GM03348 (cell line): ENCODE measurements around the gene DENND2C.

Experiments
- DNase-seq: peaks from one replicate; pipeline ENCODE4 v3.0.0; 2012; ENCODE audit warnings: low spot score

Gene DENND2C

DNA sequence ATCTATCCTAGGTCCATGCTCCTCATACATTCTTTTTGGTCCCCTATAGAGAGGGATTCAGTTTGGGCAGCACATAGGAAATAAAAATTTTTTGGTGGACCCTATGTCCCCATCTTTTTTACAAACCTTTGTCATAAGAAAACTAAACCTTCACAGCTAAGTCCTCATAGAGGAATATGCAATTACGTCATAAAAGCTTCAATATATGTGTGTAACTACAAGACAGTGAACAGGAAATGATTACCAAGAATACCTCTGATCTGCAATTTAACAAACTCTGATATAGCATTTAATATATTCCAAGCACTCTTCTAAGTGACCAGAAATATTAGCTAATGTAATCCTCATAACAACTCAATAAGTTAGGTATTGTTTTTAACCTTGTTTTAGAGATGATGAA, 6.3 kb upstream of the DENND2C start:
- DNase-seq, result no peak

DNA sequence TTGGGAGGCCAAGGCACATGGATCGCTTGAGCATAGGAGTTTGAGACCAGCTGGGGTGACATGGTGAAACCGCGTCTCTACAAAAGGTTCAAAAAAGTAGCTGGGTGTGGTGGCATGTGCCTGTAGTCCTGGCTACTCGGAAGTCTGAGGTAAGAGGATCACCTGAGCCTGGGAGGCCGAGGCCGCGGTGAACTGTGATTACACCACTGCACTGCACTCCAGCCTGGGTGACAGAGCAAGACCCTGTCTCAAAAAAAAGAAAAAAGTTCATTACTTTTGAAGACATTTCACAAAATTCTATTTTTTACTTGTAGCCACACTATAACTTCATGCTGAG, 2.1 kb upstream of the DENND2C start:
- no peak for DNase-seq

DNA sequence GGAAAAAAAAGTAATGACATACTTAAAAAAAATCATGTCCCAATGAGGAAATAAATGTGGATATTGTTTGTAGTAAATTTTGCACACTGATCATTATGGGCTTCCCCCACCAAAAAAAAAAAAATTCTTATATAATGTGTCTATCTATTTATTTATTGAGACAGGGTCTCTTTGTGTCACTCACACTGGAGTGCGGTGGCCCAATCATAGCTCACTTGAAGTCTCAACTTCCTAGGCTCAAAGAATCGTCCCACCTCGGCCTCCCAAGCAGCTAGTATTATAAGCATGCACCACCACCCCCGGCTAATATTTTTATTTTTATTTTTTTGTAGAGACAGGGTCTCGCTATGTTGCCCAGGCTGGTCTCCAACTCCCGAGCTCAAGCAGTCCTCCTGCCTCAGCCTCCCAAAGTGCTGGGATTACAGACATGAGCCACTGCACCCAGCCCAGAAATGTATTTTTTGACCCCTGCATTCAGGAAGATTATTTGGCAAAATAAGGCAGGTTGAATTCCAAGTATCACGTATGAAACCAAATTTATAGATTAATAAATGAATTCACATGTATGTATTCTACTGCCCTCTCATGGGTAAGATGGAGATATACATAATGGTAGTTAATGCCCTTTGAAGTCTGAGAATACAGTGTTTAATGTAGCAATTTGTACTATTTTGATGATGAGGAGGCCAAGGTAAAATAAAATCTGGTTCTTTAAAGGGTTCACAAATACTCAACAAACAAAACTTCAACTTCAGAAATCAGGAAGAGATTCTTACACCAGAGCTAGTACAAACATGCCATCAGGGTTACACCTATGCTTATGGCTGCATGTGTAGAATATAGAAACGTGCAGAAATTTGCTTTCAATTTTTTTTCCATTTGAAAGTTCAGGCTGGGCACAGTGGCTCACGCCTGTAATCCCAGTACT, 1.4 kb upstream of the DENND2C start:
- DNase-seq, result peak; percentile 36

DNA sequence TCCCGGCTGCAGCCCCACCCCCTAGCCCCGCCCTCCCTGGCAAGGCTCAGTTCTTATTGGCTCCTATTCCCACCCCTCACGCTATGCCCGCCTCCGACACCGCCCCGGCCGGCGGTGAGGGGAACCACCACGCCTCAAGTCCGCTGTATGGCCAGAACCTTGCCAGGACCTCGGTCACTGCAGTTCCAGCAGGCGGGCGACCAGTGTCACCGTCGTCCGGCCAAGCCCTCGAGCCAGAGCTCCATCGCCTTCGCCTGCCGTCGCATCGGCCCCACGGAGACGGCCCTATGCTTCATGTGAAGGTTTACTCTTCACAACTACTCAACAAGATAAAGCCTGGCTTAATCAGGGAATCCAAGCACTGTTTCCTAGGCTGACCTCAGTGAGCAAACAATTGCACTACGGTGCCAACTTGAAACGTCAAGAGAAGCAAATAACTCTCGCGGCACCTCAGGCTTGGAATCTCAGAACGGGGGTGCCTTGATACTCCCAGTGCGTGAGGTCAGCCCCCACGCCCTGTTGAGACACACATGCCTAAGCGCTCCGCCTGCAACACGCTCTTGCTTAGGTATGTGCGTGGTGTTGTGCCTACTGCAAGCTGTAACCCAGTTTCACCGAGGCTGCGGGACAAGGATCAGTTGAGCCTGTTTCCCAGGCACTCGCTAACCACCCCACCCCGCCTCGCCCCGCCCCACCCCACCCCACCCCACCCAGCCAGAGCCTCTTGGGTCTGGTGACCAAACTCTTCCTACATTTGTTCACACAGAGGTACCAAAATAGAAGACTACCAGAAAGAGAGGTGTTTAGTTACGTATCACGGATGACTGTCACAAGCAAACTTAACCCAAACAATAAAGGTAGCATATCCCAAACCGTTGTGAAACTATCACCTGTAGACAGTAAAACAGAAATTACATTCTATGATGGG, 498 bp upstream of the DENND2C start:
- peak; percentile 99 for DNase-seq

DNA sequence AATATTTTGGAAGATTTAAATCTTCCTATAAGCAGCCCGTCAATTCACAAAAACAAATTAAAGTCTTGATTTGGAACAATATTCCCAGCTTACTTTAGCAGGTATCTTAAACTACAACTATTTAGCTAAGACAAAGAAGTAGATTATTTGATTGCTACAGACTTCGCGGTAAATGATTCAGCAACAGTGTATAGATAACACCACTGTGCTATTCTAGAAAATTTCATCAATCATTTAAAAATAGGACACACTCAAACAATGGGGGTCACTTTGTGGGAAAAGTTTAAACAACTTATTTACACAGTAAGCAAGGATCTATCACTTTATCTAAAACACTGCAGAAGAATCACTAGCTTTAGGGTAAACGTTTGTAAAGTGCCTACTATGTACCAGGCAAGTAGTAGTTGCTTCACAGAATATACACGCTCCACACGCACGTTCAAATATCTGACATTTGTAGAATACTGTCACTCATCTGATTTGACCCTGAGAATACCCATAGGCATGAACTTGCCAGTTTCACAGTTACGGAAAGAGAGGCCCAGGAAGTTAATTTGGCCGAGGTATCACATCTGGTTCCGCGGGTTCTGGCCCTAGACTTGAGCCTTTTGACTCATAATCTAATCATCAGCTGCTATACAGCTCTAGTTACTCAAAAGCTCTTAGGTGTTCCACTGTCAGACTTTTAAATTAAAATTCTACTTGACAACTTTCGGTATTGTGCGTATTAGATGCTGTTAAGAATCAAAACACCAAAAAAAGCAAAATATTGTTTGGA, 876 bp downstream of the DENND2C start:
- peak; percentile 43 for DNase-seq

DNA sequence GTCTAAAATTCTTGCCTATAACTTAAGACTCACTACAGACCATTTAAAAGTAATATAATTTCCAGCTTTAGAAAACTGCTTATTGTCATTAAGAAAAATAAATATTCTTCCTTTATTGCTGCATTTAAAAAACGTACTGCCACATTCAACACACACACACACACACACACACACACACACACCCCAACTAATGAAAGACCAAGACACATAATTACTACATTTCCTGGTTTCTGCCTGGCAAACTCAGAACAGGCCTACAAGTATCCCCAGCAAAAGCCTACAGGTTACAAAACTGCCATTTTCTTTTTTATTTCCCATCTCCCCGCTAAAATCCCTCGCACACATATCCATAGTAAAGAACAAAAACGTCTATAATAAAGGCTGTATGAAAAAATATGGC, 1.5 kb downstream of the DENND2C start:
- DNase-seq, result no peak

DNA sequence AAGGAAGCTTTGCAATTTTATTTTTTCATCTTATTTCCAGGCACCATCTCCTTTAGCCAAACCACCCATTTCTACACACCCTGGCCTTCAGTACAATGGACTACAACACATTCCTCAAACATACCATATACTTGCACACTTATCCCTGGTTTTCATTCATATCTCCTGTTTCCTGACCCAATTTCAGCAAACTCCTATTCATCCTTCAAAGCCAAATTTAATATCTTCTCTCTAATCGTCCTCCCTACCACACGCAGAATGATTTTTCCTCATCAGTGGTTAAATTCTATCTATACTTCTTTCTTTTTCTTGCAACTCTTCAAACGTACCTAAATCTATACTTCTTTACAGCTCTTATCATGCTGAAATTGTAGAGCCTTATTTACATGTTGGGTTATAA, 2.9 kb downstream of the DENND2C start:
- DNase-seq, result no peak

DNA sequence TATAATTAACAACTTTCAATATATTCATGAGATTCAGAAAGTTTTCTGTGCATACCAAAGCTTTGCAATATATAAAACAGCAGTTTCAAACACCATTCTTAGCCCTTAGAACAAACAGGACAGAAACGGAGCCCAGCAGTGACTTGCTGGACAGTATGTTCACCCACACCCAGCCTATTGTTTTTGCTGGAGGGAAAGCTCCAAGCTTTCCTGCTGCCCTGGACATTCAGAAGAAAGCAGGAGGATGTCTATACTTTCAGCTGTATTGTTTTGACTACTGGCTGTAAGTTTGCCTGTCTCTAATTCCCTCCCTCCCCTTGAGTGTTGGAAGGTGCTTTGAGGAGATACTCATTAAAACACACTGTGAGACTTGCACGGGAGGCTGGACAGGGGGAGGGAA, 9.6 kb downstream of the DENND2C start:
- DNase-seq, result no peak

DNA sequence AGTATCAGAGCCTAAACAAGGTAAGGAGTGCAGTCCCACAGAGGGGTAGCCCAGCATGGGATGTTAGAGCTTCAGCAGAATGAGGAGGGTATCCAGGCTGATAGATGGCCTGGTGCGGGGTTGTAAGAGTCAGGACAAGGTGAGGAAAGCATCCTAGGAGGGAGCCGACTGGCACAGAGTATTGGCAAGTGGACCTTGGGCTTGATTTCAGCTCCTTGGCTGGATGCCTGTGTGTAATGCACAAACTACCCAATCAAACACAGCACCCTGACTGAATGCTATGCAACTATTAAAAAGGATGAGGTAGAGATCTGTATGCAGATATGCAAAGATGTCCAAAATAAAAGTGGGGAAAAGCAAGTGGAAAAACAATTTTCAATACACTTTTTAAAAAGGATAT, 18.0 kb downstream of the DENND2C start:
- DNase-seq, result no peak

DNA sequence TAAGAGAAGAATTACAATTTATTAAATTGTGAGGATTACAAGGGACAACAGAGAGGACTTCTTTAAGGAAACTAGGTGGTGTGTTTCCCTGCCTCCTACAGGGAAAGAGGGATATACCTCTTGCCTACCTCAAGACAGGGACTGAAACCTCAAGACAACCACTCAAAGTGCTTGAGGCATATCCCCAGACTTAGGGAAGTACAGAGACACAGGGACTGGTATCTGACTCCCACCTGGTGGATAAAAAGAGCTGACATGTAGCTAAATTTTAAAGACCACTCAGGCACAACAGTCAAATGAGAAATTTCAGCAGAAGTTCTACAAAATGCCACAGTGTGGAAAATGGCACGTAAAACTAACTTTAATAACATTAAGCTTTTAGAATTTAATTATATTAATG, 21.3 kb downstream of the DENND2C start:
- no peak for DNase-seq

DNA sequence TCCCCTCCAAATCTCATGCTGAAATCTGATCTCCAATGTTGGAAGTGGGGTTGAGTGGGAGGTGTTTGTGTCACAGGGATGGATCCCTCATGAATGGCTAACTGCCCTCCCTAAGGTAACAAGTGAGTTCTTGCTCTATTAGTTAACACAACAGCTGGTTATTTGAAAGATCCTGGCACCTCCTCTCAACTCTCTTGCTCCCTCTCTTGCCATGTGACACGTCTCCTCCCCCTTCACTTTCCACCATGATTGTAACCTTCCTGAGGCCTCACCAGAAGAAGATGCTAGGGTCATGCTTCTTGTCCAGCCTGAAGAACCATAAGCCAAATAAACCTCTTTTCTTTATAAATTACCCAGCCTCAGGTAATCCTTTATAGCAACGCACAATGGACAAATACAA, 28.5 kb downstream of the DENND2C start:
- no peak for DNase-seq

DNA sequence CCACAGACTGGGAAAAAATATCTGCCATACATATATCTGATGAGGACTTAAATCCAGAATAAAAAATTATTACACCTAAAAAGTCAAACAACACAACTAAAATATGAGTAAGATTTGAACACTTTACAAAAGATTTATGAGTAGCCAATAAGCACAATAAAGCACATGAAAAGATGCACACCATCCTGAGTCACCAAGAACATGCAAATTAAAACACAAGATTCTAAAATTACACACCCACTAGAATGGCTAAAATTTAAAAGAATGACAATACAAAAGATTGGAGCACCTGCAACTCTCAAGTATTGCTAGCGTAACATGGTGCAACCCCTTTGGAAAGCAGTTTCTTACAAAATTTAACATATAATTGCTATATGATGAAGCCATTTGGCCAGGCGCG, 30.9 kb downstream of the DENND2C start:
- DNase-seq, result no peak

DNA sequence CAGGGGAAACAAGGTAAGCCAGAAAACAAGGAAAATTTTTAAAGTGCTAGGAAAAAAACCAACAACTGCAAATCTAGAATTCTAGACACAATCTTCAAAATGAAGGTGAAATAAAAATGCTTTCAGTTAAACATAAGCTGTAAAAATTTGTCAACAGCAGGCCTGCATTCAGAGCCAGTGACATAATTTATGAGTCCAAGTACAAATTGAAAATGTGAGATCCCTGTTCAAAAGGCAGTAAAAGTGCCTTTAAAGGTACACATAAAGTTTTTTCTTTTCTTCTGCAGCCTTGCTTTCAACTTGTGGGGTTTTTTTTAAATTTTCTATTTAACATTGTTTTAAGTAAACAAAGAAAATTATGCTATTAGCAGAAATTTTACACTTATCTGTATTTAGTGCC, 37.4 kb downstream of the DENND2C start:
- no peak for DNase-seq

DNA sequence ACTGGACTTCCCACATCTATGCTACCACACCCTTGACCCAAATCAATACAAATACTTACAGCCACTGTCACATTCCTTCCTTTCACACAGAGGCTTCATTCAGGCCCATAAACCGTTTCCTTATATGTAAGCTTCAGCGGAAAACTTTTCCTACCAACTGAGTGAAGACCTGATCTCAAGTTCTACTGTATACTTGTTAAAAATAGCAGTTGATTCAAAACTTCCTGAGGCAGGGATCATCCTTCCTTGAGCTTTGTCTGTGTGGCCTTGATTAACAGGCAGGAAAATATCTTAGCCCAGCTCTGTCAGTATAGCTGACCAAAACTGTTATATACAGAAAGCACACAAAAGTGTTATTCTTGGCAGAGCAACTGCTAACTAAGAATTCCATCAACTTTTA, 42.7 kb downstream of the DENND2C start:
- DNase-seq, result no peak

DNA sequence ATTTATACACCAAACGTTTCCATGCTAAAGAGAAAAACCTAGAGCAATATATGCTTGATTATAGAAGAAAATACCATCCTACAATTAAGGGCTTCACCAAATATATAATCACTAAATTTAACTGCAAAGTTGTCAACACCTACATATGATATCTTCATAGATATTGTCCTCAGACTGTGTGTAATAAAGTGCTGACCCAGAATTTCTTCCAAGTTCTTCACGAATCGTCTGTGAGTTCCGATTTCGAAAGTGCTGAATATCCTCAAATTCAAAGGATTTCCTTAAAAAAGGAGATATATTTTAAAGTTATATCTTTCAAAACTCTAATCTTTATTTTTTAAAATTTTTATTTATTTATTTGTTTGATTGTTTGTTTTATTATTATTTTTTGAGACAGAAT, 46.5 kb downstream of the DENND2C start:
- DNase-seq, result no peak

DNA sequence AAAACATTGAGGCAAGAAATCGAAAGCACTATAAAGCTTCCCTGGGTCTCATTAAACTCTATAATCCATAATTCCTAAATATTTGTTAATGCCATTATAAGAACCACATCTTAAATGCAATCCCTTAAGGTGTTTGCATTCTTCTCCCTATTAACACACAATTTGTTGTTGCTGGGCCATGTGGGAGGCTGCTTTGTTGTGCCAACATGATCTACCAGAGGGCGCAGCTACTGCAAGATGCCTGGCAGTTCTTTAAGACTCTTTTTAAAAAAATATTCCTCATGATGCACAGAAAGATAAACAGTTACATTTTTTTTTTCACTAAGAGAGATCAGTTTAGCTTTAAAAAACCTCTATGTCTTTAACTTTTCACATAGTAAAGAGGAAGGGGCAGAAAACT, 49.4 kb downstream of the DENND2C start:
- DNase-seq, result no peak

DNA sequence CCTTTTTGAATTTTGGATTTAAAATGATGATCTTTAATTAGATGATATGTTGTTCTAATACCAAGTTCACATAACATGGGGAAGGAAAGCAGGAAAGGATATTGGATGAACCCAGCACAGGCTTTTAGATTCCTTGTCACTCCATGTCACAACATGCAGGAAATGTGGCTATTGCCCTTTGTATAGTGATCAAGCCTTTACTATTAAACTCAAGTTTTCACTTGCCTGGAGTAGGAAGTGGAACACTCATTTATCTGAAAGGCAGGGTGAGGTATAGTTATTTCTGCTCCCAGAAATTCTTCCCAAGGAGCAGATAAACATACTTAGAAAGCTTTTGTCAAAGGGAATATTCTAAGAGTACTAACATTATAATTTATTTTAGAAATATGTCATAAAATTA, 51.2 kb downstream of the DENND2C start:
- DNase-seq, result no peak

DNA sequence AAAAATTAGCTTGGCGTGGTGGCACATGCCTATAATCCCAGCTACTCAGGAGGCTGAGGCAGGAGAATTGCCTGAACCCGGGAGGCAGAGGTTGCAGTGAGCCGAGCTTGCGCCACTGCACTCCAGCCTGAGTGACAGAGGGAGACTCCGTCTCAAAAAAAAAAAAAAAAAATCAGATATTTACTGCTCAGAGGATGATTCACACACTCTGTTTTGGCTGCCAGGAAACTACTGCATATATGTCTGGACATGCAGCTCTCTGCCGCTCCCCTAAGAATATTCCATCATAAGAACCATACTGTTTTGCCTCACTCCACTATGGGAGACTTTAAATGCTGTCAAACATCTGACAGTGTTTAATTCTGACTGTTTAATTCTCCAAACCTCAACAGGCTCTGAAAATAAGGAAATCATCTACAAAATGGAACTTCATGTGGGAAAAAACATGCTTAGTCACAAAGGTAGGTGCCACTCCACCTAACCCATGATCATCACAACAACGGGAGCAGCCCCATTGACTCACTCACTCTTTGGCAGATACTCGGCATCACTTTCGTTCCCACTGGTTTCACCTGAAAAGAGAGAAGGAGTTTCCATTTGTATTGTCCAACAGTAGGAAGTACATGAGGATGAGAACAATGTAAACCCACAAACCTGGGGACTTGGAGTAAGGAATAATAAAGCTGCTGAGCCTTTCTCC, 59.2 kb downstream of the DENND2C start:
- no peak for DNase-seq

DNA sequence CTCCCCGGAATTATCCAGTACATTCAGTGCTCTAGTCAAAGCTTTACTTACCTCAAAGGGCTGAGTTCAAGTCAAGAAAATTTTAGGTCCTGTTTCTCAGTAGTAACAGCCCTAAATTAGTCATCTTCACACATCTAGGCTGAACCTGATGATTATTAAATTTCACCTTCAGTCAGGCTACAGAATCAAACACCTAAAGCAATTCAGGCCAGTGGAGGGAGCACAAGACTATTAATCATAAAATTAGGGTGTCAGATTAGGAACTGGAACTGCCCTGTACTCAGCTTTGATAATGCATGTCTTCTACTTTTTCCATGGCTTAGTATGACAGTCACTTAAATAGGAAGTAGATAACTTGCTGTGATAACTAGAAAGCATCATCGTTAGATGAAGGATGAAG, 60.0 kb downstream of the DENND2C start:
- DNase-seq, result no peak

DNA sequence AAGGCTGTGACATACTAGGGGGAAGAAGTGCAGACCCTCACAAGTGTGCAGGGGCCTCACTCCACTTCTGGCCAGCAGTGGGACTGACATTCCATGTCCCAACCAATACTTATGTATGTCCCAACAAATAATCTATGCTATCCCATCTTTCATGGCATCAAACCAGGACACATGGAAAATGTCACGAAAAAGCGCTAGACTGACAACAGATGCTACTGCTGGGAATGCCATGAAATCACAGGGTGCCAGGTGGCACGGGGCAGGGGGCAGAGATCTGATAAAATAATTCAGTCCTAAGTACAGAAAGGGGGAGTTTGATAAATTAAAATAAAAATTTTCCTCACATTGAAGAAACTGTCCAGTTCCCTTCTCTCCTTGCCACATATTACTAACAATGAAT, 60.8 kb downstream of the DENND2C start:
- DNase-seq, result no peak

DNA sequence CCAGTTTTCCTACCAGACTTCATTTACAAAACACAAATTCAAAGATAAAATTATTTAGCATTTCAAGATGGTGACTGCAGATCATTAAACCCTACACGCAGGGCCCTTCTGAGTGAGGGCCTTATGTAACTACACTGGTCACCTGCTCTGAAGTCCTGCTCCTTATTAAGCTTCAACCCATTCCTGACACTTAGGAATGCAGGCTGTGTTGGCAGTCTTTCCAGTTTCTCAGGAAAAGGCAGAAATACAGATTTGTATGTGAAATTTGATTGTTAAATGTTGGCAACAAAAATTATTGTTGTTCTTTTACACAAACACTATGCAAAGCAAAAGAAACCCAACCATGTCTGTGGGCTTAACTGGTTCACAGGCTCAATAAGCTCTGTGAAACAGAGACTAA, 62.6 kb downstream of the DENND2C start:
- no peak for DNase-seq

DNA sequence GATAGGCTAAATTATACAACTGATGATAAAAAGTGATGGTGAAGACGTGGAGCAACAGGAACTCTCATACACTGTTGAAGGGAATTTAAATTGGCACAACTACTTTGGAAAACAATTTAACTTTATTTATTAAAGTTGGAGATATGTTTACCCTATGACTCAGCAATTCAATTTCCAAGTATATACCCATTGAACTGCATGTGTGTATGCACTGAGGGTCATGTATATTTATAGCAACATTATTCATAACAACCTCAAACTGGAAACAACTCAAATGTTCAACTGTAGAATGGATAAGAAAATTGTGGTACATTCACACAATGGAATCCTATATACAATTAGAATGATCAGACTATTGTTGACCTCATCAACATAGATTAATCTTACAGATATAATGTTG, 71.9 kb downstream of the DENND2C start:
- DNase-seq, result no peak
